Thyroid gland (tissue), 4 donors: ENCODE results near the gene MTHFD1L.

ENCODE experiments used
- POLR2A ChIP-seq, 2 donors: fragments of 450-650 bp; IDR thresholded peaks; one replicate each; pipeline ENCODE4 v1.6.1; 2017; ENCODE audit warnings: antibody characterized with exemption in 2 of 2, mild to moderate bottlenecking in 2 of 2, moderate library complexity in 1 of 2
- TF ChIP-seq, protein P1 (sequence below), 6 experiments: fragments of 200-600 bp in 3 of 6; fragments of 450-650 bp in 3 of 6; sonication (generic) in 3 of 6; IDR thresholded peaks; one replicate each; pipeline ENCODE4 v1.5.1; 2016 to 2019; ENCODE audit warnings: antibody characterized with exemption in 6 of 6, mild to moderate bottlenecking in 2 of 6, inconsistent platforms in 1 of 6, moderate library complexity in 1 of 6

DNA sequence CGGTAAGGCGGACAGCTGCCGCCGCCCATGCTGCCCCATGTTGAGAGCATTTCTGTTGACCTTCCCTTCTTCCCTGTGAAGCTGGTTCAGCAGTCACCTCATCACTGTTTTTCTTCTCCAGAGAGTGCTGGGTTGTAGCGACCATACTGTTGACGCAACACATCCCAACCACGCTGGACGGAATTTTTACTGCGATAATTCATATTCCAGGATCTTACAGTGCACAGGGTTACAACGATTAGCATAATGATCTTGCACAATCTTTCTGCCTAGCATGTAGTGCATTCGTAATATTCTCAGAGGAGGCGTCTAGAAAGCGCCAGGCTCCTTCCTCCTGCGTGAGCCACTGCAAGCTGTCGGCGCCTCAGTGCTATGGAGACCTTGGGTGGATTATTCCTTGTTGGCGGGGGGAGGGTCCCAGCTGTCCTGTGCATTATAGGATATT is 137.0 kb downstream of the MTHFD1L start:
- TF ChIP-seq, protein P1, sequence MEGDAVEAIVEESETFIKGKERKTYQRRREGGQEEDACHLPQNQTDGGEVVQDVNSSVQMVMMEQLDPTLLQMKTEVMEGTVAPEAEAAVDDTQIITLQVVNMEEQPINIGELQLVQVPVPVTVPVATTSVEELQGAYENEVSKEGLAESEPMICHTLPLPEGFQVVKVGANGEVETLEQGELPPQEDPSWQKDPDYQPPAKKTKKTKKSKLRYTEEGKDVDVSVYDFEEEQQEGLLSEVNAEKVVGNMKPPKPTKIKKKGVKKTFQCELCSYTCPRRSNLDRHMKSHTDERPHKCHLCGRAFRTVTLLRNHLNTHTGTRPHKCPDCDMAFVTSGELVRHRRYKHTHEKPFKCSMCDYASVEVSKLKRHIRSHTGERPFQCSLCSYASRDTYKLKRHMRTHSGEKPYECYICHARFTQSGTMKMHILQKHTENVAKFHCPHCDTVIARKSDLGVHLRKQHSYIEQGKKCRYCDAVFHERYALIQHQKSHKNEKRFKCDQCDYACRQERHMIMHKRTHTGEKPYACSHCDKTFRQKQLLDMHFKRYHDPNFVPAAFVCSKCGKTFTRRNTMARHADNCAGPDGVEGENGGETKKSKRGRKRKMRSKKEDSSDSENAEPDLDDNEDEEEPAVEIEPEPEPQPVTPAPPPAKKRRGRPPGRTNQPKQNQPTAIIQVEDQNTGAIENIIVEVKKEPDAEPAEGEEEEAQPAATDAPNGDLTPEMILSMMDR (IDR thresholded peaks at IDR 0.05), result no peak
- TF ChIP-seq POLR2A (IDR thresholded peaks at IDR 0.05), result no peak
